Measurements from ENCODE around the gene CTBP1.

The CTBP1 gene

DNA sequence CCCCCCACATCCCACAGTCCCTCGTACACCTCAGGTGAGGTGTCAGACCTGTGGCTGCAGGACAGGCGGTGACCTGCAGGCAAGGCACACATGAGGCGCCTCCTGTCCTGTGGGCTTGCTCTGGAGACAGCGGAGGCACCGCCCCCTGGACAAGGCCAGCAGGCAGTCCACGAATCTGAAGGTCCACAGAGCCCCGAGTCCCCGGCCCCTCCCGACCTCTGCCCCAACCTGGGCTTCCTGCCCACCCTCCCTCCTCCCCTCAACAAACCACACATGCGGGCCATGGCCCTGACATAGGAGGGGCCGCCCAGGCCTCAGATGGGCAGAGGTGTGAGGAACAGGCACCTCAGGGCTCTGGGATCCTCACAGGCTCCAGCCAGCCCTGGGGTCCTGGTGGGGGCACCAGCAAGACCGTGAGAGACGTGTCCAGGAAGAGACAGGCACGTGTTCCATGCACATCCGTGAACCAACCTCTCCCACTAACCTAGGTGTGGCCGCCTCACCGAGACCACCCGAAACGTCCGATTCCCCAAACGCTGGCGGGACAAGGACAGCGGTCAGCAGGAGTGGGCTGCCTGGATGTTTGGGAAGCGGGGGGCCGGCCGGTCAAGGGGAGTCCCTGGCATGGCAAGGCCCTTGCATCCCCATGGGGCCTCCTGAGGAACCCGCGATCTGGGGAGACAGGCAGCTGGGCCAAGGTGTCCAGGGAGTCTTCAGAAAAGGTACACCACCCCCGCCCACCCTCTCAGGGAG, 25.8 kb downstream of the CTBP1 start:
- no peak for TF ChIP-seq GATA1 (IDR thresholded peaks at IDR 0.05; ENCODE audit: low read depth, low read length)
- TF ChIP-seq POLR2A (IDR thresholded peaks at IDR 0.05; ENCODE audit: low read length) = no peak
- DNase-seq = no peak

DNA sequence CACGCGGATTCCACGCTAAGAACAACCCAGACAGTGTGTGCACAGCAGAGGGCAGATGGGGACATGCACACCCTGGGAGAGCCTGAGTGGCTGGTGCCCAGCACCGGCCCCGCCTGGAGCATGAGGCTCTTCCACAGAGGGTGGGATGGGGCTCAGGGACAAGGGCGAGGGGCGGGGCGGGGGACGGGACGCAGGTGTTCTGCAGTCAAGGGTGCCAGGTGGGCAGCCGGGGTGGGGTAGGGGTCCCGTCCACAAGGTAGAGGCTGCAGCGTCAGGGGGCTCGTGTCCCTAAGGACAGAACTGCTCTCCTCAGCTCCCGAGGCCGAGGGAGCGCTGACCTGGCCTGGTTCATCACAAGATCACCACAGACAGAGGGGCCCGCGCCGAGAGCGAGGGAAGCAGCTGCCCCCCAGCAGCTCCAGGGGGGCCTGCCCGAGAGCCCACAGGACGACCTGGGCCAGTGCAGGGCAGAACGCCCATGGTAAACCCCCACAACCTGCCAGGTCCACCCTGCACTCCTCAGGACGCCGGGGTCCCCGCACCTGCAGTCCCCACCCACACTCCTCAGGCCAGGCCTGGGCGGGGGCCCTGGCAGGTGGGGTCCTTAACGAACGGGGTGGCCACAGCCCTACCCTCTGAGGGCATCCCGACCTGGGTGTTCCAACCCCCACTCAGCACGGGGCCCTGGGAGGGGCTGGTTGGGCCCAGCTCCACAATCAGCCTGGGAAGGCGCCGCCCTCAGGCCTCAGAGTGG, 26.7 kb downstream of the CTBP1 start:
- TF ChIP-seq POLR2A (IDR thresholded peaks at IDR 0.05; ENCODE audit: low read length) (no peak), GATA1 (IDR thresholded peaks at IDR 0.05; ENCODE audit: low read depth, low read length) (no peak)

DNA sequence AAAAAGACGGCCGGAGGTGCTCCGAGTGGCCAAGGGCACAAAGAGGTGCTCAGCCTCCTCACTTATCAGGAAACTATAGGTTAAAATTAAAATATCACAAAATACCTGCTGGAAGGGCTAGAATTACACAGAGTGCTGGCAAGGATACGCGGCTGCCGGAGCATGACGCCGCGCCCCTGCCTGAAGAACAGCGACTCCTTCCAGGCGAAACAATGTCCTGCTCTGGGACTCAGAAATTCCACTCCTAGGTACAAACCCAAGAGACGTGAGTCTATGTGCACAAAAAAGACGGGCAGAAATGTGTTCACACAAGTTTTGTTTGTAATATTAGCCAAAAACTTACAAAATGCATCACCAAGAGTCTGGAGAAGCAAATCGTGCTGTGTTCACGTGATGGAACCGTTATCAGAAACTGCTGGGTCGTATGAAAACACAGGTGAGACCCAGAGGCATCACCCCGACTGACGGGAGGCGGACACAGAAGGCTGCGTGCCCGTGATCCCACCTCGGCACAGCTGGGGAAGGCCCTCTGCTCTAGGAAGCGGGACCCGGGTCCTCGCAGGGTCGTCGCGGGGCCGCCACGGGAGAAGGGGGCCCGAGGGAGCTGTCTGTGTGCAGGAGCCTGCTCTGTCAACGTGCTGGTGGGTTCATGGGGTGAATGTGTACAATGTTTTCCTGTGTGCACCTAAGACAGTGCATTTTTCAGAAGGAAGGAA, 27.6 kb downstream of the CTBP1 start:
- no peak for DNase-seq
- TF ChIP-seq POLR2A (IDR thresholded peaks at IDR 0.05; ENCODE audit: low read length) = no peak
- no peak for TF ChIP-seq GATA1 (IDR thresholded peaks at IDR 0.05; ENCODE audit: low read depth, low read length)

More for the DNA sequence above, 26.7 kb downstream of the CTBP1 start:
- no peak for DNase-seq

DNA sequence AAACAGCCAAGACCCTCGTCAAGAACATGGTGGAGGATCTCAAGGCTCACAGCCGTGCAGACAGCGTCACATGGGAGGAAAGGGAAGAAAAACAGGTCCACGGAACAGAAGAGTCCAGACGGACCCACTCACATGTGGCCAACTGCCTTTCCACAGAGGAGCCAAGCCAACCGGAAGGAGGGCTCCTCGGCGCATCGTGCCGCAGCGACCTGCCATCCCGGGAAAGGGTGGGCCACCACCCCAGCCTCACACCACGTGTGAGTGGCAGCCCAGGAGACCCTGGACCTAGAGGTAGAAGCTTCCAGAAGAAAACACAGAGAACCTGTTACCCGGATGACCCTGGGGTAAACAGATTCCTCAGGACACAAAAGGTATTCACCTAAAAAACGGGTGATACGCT, 28.4 kb downstream of the CTBP1 start:
- no peak for TF ChIP-seq POLR2A (IDR thresholded peaks at IDR 0.05; ENCODE audit: low read length)
- TF ChIP-seq GATA1 (IDR thresholded peaks at IDR 0.05; ENCODE audit: low read depth, low read length) = no peak
- no peak for DNase-seq

DNA sequence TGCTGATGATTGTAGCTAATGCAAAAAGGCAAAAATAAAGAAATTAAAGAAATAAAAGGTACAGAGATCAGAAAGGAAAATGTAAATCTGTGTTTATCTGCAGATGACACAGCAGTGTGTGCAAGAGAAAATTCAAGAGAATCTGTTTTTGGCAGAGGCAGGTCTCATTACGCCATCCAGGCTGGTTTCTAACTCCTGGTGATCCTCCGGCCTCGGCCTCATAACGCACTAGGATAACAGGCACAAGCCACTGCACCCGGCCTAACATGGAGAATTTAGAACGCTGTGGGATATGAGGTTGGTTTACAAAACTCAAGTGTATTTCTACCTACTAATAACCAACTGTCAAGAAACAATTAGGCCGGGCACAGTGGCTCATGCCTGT, 29.4 kb downstream of the CTBP1 start:
- no peak for TF ChIP-seq POLR2A (IDR thresholded peaks at IDR 0.05; ENCODE audit: low read length)
- no peak for TF ChIP-seq GATA1 (IDR thresholded peaks at IDR 0.05; ENCODE audit: low read depth, low read length)

DNA sequence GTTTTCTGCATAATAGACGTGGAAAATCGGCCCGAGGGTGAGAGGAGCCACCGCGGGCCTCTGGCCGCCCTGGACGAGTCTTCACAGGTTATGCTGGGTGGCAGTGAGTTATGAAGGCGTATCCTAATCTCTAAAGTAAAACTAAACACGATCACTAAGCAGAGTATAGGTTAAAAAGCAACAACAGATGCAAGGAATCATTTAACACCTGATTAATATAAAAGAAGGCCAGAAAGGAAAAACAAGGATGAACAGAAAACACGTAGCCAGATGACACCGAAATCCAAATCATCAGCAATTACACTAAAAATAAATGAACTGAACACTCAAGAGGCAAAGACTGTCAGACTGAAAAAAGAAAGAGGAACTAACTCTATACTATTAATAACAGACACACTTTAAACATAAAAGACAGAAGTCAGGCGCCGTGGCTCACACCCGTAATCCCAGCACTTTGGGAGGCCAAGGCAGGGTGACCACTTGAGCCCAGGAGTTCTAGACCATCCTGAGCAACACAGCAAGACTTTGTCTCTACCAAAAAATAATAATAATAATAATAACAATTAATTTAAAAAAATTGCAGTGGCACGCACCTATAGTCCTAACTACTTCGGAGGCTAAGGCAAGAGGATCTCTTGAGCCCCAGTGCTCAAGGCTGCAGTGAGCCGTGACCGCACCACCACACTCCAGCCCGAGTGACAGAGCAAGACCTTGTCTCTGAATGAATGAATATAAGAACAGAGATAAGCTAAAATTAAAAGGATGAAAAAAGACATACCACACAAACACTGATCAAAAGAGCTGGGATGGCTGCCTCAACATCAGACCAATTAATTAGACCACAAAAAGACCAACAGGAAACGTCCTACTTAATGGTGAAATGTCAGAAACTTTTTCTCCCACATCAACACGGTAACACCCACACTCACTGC, 30.0 kb downstream of the CTBP1 start:
- TF ChIP-seq POLR2A (IDR thresholded peaks at IDR 0.05; ENCODE audit: low read length) (no peak), GATA1 (IDR thresholded peaks at IDR 0.05; ENCODE audit: low read depth, low read length) (no peak)
- no peak for DNase-seq

More for the DNA sequence above, 29.4 kb downstream of the CTBP1 start:
- DNase-seq = no peak

DNA sequence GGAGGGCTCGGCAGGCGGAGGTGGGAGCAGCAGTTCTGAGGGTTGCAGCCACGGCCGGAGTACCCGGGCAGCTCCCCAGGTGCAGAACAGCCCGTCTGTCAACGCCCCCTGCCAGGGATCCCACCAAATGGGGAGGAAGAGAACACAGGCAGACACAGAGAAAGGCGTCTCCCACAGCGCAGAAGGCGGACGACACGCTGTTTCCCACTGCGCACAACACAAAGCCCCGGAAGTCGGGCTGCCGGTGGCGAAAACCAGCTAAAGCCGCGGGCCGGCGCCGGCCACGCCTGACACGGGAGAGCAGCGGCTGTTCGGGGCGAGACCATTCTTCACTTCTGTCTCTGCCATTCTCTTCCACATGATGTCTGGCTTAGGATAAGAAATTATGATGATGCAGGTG, 31.6 kb downstream of the CTBP1 start:
- TF ChIP-seq GATA1 (IDR thresholded peaks at IDR 0.05; ENCODE audit: low read depth, low read length) = no peak
- no peak for TF ChIP-seq POLR2A (IDR thresholded peaks at IDR 0.05; ENCODE audit: low read length)
- no peak for DNase-seq

DNA sequence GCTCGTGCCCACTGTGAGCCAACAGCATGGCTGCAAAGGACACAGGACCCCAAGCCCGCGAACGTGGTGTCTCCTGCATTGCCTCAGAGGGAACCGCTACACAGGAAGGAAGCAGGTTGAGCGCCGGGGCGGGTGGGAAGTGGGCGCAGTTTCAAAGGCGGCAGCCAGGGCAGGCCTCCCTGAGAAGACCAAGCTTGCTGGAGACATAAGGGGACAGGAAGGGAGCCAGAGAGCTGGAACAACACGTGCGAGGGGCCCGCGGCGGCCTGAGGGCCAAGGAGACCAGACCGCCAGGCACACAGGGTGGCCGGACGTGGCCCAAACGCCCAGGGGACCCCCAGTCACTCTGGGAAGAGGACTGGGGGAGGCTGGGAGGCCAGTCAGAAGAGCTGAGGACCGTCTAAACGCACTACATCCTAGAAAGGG, 32.0 kb downstream of the CTBP1 start:
- no peak for DNase-seq
- TF ChIP-seq POLR2A (IDR thresholded peaks at IDR 0.05; ENCODE audit: low read length) (no peak), GATA1 (IDR thresholded peaks at IDR 0.05; ENCODE audit: low read depth, low read length) (no peak)

DNA sequence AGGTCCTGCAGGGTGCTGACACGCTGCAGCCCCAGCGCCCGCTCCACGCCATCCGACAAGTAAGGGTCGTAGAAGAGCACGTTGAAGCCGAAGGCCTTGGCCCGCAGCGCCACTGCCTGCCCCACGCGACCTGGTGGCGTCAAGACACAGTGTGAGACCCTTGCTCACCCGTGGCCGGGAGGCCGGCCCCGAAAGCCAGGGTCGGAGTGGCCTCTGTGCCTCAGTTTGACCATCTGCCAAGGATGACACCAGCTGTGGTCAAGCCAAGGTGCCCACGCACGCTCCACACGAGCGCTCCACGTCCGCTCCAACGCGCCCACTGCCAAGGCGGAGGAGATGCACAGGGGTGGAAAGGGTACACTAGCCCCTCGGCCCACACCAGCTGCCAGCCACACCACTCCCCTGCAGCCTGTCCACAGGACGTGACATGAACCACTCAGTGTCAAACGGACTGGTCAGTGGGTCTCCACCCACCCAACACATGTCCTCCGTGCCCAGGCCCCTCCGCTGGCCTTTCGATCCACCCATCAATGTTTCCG, 32.8 kb downstream of the CTBP1 start:
- no peak for TF ChIP-seq POLR2A (IDR thresholded peaks at IDR 0.05; ENCODE audit: low read length)
- no peak for DNase-seq

DNA sequence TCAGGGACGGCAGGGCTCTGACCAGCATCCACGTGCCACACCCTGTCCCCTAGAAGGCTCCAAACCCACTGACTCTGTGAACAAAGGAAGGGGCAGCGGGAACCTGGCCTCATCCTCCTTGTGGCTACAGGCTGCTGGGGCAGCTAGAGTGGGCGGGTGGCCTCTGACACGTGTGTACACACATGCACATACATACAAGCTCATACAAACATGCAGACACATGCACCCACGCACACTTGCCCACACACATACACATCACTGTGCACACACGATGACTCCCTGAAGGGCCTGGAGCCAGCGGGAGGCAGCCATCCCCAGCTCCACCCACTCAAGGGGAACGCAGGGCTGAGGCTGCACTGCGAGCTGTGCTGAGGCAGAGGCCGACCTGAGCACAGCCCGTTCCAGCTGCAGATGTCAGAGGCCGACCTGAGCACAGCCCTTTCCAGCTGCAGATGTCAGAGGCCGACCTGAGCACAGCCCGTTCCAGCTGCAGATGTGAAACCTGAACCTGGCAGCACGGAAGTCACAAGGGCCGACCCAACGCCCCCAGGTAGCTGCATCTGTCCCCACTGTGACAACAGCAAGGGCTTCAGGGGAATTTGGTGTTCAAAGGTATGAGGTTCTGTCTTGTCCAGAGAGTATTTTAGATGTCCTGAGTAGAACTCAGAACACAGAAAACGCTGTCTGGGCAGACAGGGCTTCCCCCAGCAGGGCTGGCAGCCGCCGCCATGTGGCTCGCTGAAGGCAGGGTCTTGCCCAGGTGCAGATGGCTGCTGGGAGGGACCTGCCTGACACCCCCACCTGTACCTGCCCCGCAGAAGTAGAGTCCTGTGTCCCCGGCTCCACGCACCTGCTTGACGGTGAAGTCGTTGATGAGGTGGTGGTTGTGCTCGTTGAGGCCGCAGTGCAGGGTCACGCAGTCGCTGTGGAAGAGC, 33.5 kb downstream of the CTBP1 start:
- no peak for DNase-seq
- TF ChIP-seq GATA1 (IDR thresholded peaks at IDR 0.05; ENCODE audit: low read depth, low read length) = no peak
- no peak for TF ChIP-seq POLR2A (IDR thresholded peaks at IDR 0.05; ENCODE audit: low read length)

DNA sequence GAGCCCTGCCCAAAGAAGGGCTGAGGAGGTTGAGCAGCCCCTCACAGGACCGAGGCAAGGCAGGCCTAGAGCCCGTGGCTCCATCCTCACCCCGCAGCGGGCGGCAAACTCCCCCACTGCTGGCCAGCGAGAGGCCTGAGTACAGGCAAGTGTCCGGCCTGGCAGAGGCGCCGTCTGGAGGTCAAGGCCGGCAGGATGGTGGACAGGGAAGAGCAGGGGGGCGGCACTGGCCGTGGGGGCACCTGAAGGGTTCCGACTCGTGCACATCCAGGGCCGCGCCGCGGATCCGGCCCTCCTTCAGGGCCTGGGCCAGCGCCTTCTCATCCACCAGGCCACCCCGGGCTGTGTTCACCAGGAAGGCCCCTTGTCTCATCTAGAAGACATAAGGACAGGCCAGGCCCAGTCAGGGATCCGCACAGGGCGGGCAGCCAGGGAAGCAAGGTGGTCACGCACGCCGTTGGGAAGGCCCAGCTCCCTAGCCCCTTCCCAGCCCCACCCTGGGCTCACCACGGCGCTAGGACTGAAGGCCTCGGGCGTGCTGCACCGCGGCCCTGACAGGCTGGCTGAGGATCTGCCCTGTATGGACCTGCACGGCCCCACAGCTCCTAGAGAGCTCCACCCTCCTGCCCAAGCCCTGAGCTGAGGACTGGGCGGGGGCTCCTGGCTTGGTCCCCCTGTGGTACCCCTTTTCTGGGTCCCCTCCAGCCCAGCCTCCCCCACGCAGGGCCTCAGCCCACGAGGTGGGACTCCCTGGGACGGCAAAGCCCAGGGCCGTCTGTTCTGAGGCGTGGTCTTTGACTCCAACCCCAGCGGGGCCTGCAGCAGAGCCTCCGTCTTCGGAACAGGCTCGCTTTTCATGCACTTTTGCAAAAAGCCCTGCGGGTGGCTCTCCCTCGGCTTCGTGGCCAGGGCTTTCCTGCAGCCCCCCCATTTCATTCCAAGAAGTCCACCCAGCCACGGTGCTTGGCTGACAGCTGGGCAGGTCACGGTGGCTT, 34.5 kb downstream of the CTBP1 start:
- no peak for TF ChIP-seq GATA1 (IDR thresholded peaks at IDR 0.05; ENCODE audit: low read depth, low read length)
- no peak for TF ChIP-seq POLR2A (IDR thresholded peaks at IDR 0.05; ENCODE audit: low read length)
- DNase-seq = no peak

Measured in erythroblast (primary cell).